GM23338 (cell line): ENCODE measurements around the gene LYVE1. TPM values are rescaled to one million over a fixed set of nuclear protein-coding genes. Genes with fewer than 3 reads are reported as not detected.

Experiments
- ATAC-seq: fragments of 200-7000 bp; cut with Tn5 transposase; 3 replicates; pipeline ENCODE4 v1.9.1; 2020
- DNase-seq: peaks from one replicate; pipeline ENCODE4 v3.0.0-alpha.2; 2015; ENCODE audit warnings: low spot score
- H2AFZ ChIP-seq: fragments of 200-600 bp; sonication (generic); 2 replicates; pipeline ENCODE4 v1.8.0; 2016; ENCODE audit warnings: antibody characterized with exemption, mild to moderate bottlenecking, moderate library complexity
- H3F3A ChIP-seq: fragments of 200-600 bp; sonication (generic); replicated peaks from 2 replicates; pipeline ENCODE4 v1.8.0; 2017; ENCODE audit warnings: antibody characterized with exemption, mixed run types, low read depth
- H3K27ac ChIP-seq: fragments of 200-600 bp; sonication (generic); 2 replicates; pipeline ENCODE4 v1.6.1; 2016; ENCODE audit warnings: low read depth
- H3K27me3 ChIP-seq: fragments of 200-600 bp; sonication (generic); 2 replicates; pipeline ENCODE4 v1.8.0; 2016; ENCODE audit warnings: mild to moderate bottlenecking, mixed run types, moderate library complexity; ENCODE audit not compliant: insufficient read depth
- H3K36me3 ChIP-seq: fragments of 200-600 bp; sonication (generic); 2 replicates; pipeline ENCODE4 v1.8.0; 2016; ENCODE audit warnings: mild to moderate bottlenecking; ENCODE audit not compliant: insufficient read depth
- H3K4me1 ChIP-seq: fragments of 200-600 bp; sonication (generic); 2 replicates; pipeline ENCODE4 v1.8.0; 2016; ENCODE audit warnings: mild to moderate bottlenecking, moderate library complexity; ENCODE audit not compliant: insufficient read depth
- H3K4me2 ChIP-seq: fragments of 200-600 bp; sonication (generic); 2 replicates; pipeline ENCODE4 v1.7.1; 2017; ENCODE audit warnings: mixed run types
- H3K4me3 ChIP-seq: fragments of 200-600 bp; sonication (generic); 2 replicates; pipeline ENCODE4 v1.6.1; 2016; ENCODE audit warnings: mixed run types
- H3K79me2 ChIP-seq: fragments of 200-600 bp; sonication (generic); replicated peaks from 2 replicates; pipeline ENCODE4 v1.8.0; 2017; ENCODE audit warnings: mild to moderate bottlenecking; ENCODE audit not compliant: insufficient read depth
- H3K9me2 ChIP-seq: fragments of 200-600 bp; sonication (generic); 2 replicates; pipeline ENCODE4 v1.8.0; 2017; ENCODE audit not compliant: insufficient read depth
- H4K20me1 ChIP-seq: fragments of 200-600 bp; sonication (generic); replicated peaks from 2 replicates; pipeline ENCODE4 v1.8.0; 2017; ENCODE audit warnings: mild to moderate bottlenecking; ENCODE audit not compliant: insufficient read depth
- H3K27ac Mint-ChIP-seq: 2 replicates; pipeline ENCODE4 v1.8.0; 2020; ENCODE audit warnings: inconsistent platforms, mild to moderate bottlenecking, moderate library complexity, mixed read lengths
- H3K27me3 Mint-ChIP-seq: 3 replicates; pipeline ENCODE4 v1.8.0; 2022; ENCODE audit warnings: low read depth, mild to moderate bottlenecking, moderate library complexity, mixed read lengths, inconsistent platforms; ENCODE audit not compliant: insufficient read depth, poor library complexity
- H3K36me3 Mint-ChIP-seq: 3 replicates; pipeline ENCODE4 v1.8.0; 2021; ENCODE audit warnings: low read depth, mild to moderate bottlenecking, inconsistent platforms, moderate library complexity, mixed read lengths
- H3K4me1 Mint-ChIP-seq: 3 replicates; pipeline ENCODE4 v1.8.0; 2020; ENCODE audit warnings: mild to moderate bottlenecking, inconsistent platforms, mixed read lengths
- H3K4me3 Mint-ChIP-seq: 3 replicates; pipeline ENCODE4 v1.8.0; 2021; ENCODE audit warnings: moderate library complexity, mild to moderate bottlenecking, inconsistent platforms, mixed read lengths
- H3K9me3 Mint-ChIP-seq: 3 replicates; pipeline ENCODE4 v1.8.0; 2020; ENCODE audit warnings: moderate library complexity, mild to moderate bottlenecking, inconsistent platforms, mixed read lengths
- CREB1 ChIP-seq: fragments of 250-450 bp; sonication (Bioruptor Pico); IDR thresholded peaks from 2 replicates; pipeline ENCODE4 v1.5.0; 2020; ENCODE audit warnings: low read depth, mild to moderate bottlenecking, moderate library complexity
- ETS1 ChIP-seq: IDR thresholded peaks from 2 replicates; pipeline ENCODE4 v1.6.1; 2016; ENCODE audit warnings: antibody characterized with exemption
- JUNB ChIP-seq: IDR thresholded peaks from one replicate; pipeline ENCODE4 v1.6.1; 2016; ENCODE audit warnings: antibody characterized with exemption; ENCODE audit not compliant: unreplicated experiment
- NANOG ChIP-seq: IDR thresholded peaks from 2 replicates; pipeline ENCODE4 v1.6.1; 2016; ENCODE audit warnings: antibody characterized with exemption, borderline replicate concordance
- POLR2AphosphoS5 ChIP-seq: IDR thresholded peaks from 2 replicates; pipeline ENCODE4 v1.6.1; 2016; ENCODE audit warnings: antibody characterized with exemption, low read depth
- REST ChIP-seq: IDR thresholded peaks from one replicate; pipeline ENCODE4 v1.6.1; 2018; ENCODE audit warnings: antibody characterized with exemption; ENCODE audit not compliant: unreplicated experiment
- ZNF114 ChIP-seq: fragments of 250-450 bp; sonication (Bioruptor Pico); IDR thresholded peaks from 2 replicates; pipeline ENCODE4 v1.5.0; 2020; ENCODE audit warnings: mild to moderate bottlenecking, moderate library complexity
- ZNF331 ChIP-seq: fragments of 250-450 bp; sonication (Bioruptor Pico); IDR thresholded peaks from 2 replicates; pipeline ENCODE4 v1.5.0; 2020; ENCODE audit warnings: low read depth, mild to moderate bottlenecking, moderate library complexity
- polyA plus RNA-seq: library from polyadenylated mRNA; unstranded; fragments of >200 nt; fragmentation: Nextera tagmentation; extraction: Ambion mirVana; gene quantifications from 2 replicates; pipeline ENCODE4 v1.2.1, GENCODE V29; 2016
- total RNA-seq: library from RNA; depleted of rRNA; stranded (reverse); fragments of >200 nt; shearing (Covaris generic); gene quantifications from 2 replicates; pipeline ENCODE4 v1.2.3, GENCODE V29; 2014

Gene LYVE1
- total and polyA plus RNA-seq, 2 experiments from 2014 or later, result 0.94 TPM; not detected in 1

- TF ChIP-seq ETS1, result no peak
- no peak for TF ChIP-seq ZNF331
- TF ChIP-seq ZNF114 (CRISPR knock-in tag), result no peak
- no peak for TF ChIP-seq JUNB
- TF ChIP-seq REST, result no peak
These were observed 50.3 kb downstream of the LYVE1 start (continued) for GRCh38 chr11:10518123-10518522.

- TF ChIP-seq ZNF331 (no peak), POLR2AphosphoS5 (no peak), REST (no peak), NANOG (no peak), CREB1 (no peak), ZNF114 (CRISPR knock-in tag) (no peak), JUNB (no peak)
- H3K9me2 ChIP-seq, result no peaks in the 10 kb centered on the region
- H3K79me2 ChIP-seq, result no peaks in the 10 kb centered on the region
- H3K27ac ChIP-seq, result no peak overlapping the region
- Mint-ChIP-seq H3K36me3 (no peaks in the 10 kb centered on the region), H3K4me1 (peaks cover 17% of the 10 kb centered on the region), H3K27ac (no peak overlapping the region), H3K4me3 (no peak overlapping the region), H3K9me3 (no peaks in the 10 kb centered on the region), H3K27me3 (peaks cover 2% of the 10 kb centered on the region)
- no peaks in the 10 kb centered on the region for H4K20me1 ChIP-seq
- no peaks in the 10 kb centered on the region for H3K36me3 ChIP-seq
- no peak overlapping the region for H3K4me2 ChIP-seq
- H3K4me3 ChIP-seq, result no peak overlapping the region
- H3K4me1 ChIP-seq, result peaks cover 14% of the 10 kb centered on the region
- DNase-seq (no peak), ATAC-seq (no peak)
- no peaks in the 10 kb centered on the region for H3K27me3 ChIP-seq
- no peak overlapping the region for H2AFZ ChIP-seq
- no peaks in the 10 kb centered on the region for H3F3A ChIP-seq
These were observed 53.0 kb downstream of the LYVE1 start for GRCh38 chr11:10515418-10515817.
